Central memory CD4-positive, alpha-beta T cell (primary cell): ENCODE measurements around the gene COA4.
A peak's percentile ranks its signal among the peaks of the same experiment; 100 is the strongest.
"Not testable (repeated sequence)": the region's sequence is repeated elsewhere in the genome, so short reads cannot be mapped to it uniquely, and the experiment has no call there.

ENCODE experiments used
- DNase-seq: peaks from one replicate; pipeline ENCODE4 v3.0.0; 2022
- total RNA-seq, 3 experiments: gene quantifications; one replicate each; lab custom pipeline; 2026; lab: John Stamatoyannopoulos, UW

Gene COA4
- total RNA-seq: 14.3 to 56.8 (median 30.5) reads per million in 3 experiments

DNA sequence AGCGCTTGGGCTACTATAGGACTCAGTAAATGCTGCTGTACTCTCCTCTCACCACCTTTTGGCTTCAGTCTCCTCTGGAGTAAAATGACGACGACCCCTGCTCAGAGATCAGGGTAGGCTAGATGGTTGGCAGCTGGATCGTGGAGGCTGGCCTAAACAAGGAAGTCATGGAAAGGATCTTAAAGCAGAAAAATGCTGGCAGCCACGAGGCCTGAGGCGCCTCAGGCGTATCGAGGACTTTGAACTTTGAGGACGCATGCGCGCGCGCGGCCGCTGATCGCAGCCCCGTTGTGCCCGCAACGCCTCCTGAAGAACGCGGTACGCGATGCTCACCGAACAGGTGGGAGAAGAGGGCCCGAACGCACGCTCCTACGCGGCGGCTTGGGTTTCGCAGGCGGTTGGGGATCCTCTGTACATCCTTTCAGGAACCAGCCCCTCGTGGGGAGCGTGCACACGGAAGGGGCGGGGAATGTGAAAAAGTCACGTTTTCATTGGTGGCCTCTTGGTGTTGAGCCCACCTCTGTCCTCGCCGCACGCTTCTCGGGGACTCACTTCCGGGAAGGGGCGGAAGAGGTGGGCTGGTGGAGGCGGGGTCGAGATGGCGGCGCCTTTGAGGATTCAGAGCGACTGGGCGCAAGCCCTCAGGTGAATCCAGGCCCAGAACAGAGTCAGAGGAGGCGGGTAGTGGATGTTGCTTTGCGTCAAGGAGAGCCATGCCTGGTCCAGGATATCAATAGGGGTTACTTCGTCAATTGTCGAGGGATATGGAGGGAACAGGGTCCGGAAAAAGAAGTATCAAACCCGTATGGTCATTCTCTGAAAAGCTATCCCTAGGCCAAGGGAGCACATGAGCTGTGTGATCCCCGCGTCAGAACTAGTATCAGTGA is at the start of gene COA4, which contains the start of gene PAAF1:
COA4 (minus strand) TSS at position 423 of the 887 bp plus-strand sequence. CDS start 3,468 bp downstream, outside the sequence.
PAAF1 (plus strand) TSS at position 576 of the 887 bp plus-strand sequence; CDS start at position 599, 23 bp downstream.
- peak; percentile 94 for DNase-seq

DNA sequence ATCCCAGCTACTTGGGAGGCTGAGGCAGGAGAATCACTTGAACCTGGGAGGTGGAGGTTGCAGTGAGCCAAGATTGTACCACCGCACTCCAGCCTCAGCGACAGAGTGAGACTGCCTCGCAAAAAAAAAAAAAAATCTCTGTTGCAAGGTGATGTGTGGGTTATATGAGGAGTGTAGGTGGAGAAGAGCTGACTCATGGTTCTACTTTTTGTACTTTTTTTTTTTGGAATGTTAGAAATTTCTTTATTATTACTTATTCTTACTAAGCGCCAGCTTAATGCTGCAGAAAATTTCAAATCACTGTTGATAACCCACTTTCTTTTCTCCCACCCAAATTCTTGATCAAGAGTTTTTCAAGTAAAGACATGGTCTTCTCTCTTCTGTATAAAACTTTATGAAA is 44.5 kb upstream of the COA4 start:
- DNase-seq: no peak

DNA sequence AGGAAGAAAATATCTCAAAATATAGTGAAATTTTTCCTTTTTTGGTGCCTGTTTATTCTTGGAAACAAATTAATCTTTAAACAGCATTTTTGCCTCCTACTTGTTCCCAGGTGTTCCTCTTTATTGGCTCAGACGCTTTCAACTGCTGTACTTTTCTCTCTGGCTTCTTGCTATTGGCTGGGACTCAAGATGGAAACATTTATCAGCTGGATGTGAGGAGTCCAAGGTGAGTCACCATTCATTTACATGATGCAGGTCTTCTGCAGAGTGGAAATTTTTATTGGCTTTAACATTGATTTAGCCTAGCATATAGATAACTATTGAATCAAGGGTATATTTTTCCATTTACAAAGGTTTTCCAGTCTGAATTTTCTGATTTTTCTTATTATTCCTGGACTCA is 39.8 kb upstream of the COA4 start:
- no peak for DNase-seq

DNA sequence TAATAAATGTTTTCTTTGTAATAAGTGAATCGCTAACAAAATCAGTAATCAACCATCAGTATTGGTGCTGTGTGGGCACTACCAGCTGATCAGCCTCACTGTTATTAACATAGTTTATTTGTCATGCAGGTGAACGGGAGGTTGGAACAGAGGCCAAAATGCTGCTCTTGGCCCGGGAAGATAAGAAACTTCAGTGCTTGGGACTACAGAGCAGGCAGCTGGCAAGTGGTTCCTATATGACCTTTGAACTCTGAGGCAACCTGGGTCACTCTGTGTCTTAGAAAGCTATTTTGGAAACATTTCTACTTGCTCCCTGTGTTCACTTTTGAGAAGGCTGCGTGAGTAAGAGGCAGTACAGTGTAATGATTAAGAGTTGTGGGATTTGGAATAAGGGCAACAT is 37.6 kb upstream of the COA4 start:
- DNase-seq: no peak

DNA sequence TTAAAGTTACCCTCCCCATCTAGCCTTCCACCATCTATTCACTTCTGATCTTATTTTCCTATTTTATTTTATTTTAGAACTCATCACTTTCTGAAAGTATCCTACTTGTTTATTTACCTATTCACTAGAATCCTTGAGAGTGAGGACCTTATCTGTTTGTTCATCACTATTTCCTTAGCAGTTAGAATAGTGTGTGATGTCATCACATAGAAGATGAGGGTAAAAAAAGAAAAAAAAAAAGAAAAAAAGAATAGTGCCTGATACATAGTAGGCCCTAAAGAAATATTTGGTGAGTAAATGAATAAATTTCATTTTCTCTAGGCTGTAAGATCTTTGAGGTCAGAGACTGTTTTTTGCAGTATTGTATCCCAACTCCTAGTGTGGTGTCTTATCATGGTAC is 36.8 kb upstream of the COA4 start:
- no peak for DNase-seq

DNA sequence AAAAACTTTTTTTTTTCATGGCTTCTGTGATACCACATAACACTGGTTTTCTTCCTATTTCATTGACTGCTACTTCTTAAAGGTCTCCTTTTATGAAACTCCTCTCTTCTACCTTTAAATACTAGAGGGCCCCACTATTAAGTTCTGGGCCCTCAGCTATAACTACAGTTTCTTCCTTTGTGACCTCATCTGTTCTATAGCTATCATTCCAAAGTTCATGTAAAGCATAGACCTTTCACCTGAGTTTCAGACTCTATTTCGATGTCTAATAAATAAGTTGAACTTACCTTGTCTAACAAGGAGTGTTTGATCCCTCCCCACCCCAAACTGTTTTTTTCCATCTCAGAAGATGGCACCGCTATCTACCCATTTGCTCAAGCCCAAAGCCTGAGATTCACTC is 35.4 kb upstream of the COA4 start:
- DNase-seq: no peak

DNA sequence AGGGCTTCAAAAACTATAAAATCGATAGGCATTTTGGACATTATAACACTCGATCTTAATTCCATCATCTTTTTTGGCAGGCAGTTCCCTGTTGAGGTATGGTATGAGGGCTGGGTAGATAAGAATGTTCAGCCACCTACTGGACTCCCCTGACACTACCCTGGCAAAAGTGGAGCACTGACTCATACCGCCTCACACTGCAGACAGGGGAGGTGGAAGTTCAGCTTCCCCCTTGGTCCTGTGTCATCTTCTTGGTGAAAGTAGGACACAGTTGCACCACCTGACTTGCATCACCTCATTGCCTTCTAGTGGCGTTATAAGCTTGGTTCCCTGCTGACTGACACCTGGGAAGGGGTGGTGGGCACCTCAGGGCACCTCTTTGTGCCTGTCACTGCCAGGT is 30.5 kb upstream of the COA4 start:
- DNase-seq: no peak

DNA sequence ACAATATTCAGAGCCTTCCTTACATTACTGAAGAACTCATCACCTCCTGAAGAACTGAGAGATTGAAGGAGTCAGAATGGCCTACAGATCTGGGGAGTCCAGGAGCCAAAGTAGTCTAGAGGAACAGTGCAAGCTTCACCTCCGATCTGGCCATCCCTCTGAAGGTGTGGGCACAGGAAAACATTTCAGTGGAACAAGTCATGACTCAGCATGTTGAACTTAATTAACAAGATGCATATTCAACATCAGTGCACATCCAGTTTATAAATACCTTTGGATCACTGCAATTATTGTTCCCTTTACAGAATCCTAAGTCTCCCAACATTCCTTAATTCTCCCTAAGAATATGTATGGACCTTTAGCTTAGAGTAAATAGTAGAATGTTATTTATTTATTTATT is 25.7 kb upstream of the COA4 start:
- no peak for DNase-seq

DNA sequence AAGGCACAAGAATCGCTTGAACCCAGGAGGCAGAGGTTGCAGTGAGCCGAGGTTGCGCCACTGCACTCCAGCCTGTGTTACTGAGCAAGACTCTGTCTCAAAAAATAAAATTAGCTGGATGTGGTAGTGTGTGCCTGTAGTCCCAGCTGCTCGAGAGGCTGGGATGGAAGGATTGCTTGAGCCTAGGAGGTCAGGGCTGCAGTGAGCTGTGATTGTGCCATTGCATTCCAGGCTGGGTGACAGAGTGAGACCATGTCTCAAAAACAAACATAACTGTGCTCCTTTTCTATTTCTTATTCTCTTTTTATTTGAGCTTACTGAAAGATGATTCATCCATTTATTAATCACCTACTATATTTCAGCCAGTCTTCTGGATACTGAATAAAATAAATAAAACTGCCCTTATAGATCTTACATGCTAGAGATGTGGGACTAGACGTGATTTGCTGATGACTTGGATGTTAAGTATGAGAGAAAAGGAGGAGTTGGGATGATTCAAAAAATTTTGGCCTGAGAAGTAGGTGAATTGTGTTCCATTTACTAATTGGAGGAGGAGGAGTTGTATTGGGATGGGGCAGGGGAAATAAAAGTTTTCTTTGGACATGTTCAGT is 18.2 kb upstream of the COA4 start:
- no peak for DNase-seq

DNA sequence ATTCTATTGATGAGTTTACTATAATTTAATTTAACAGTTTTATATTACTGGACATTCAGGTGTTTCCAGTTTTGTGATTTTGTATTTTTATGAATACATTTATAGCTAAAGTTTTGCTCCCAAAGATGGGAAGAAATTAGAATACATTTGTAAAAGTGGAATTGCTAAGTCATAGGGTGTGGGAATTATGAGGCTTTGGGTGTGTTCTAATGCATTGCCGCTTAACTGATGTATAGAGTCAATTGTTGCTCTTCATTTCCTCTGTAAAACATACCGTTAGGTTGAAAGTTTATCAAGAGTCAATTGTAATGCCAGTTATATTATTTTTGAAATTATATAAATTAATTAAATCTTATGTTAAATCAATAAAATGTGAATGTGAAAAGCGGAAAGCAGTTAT is 16.4 kb upstream of the COA4 start:
- DNase-seq: no peak

DNA sequence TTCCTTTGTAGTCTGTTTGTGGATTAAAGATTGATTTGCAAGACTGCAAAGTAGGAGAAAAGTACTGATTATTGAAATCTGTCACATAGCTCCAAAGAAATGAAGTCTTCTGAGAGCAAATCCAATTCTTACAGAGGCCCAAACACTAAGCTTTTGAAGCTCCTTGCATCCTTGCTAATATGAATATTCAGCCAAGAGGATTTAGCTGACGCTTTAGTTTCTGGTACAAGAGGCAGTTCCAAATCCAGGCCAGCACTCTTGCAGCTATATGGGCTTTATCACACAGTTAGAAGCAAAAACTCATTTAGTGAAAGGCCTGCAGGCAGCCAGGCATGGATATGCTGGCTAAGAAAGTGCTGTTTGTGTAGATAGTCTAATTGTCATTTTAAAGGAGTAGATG is 12.9 kb upstream of the COA4 start:
- DNase-seq: no peak

DNA sequence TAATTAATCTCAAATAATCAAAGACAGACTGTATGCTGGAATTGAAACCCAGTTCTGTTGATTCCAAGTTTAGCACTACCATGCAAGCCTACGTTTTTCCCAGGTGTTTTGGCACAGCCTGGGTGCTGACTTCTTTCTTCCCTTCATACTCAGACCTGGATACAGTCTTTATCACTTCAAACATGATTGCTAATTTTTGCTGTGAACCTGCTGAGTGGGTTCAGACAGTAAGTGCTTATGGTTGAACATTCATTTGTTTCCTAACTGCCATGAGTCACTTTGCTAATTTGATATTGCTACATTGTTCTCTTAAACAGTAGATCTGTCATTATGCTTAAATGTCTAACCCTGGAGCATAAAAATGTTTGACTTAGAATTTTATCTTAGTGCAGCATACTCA is 12.4 kb upstream of the COA4 start:
- DNase-seq: no peak

DNA sequence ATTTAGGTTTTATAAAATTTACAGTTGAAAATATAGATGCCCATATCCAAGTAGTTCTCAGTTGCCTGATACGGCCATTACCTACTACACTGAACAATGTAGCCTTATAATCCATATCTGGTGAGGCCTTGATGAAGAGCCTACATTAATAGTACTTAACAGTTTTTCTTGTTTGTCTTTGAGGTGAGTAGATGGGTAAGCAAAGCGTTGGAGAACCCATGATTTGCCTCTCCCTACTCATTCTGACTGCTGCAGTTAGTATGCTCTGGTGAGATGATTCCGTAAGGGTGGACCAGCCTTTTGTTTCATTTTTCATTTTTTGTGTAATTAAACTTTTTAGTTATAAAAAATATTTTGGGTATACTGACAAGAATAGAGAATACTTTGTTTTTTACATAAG is 11.6 kb upstream of the COA4 start:
- DNase-seq: no peak

DNA sequence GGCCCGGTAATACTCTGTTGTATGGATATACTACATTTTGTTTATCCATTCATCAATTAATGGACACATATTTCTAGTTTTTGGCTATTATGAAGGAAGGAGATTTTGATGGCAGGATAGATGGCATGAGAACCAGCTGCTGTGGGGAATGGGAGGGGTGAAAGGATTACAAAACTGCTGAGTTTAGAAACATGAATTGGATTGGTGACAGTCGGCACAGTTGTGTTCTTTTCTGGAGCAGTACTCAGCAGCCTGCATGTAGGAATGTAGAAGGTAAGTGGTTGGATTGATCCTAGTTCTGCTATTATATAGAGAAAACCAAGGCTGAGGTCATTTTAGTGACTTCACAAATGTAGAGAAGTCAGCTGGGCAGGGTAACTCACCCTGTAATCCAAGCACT is 7.2 kb upstream of the COA4 start:
- no peak for DNase-seq

DNA sequence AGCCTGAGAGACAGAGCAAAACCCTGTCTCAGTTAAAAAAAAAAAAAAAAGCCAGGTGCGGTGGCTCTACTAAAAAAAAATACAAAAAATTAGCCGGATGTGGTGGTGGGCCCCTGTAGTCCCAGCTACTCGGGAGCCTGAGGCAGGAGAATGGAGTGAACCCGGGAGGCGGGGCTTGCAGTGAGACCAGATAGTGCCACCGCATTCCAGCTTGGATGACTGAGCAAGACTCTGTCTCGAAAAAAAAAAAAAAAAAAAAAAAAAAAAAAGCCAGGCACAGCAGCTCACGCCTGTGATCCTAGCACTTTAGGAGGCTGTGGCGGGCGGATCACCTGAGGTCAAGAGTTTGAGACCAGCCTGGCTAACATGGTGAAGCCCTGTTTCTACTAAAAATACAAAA is 3.8 kb upstream of the COA4 start:
- DNase-seq: not testable (repeated sequence)

DNA sequence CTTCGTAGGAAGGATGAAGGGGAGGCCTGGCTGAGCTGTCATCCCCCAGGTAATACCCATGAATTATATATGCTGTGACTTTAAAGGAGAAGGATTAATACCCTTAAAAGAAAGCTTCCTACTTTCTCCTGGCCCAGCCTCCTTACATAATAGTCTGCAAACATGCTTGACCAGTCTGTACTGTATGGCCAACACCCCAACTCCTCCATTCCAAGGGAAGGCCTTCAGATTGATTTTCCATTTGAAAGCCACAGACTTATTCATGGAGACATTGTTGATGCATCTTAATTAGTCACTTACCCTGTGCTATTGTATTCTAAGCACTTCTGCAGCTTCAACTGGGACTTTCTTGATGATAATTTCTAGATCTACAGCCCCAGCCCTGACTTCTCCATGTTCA is 2.1 kb upstream of the COA4 start:
- DNase-seq: no peak

DNA sequence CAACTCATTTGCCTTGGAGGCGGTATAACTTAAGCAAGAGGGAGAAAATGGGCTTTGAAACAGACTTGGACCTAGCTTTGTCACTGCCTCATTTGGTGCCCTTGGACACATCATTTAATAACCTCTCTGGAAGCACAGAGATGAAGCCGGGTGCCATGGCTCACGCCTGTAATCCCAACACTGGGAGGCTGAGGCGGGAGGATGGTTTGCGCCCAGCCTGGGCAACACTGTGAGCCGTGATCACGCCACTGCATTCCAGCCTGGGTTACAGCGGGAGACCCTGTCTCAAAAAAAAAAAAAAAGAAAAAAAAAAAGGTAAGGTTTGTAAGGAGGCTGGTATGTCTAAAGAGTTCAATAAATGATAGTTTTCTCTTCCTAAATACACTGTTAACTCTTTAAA is 806 bp downstream of the COA4 start:
- DNase-seq: no peak

DNA sequence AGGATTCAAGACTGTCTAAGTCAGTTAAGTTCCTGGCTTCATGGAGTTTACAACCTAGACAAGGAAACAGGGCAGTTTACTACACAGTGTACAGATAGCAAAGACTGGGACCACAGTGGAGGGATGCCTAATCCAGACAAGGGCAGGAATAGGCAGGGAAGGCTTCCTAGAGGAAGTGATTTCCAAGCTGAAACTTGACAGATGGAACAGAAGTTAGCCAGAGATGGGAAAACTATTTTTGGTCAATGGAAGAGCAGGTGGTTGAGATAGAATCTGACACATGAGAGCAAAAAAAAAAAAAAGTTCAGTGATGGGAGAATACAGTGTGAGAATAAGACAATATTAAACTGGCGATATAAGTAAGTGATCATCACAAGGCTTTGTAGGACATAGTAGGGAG is 1.3 kb downstream of the COA4 start:
- no peak for DNase-seq

DNA sequence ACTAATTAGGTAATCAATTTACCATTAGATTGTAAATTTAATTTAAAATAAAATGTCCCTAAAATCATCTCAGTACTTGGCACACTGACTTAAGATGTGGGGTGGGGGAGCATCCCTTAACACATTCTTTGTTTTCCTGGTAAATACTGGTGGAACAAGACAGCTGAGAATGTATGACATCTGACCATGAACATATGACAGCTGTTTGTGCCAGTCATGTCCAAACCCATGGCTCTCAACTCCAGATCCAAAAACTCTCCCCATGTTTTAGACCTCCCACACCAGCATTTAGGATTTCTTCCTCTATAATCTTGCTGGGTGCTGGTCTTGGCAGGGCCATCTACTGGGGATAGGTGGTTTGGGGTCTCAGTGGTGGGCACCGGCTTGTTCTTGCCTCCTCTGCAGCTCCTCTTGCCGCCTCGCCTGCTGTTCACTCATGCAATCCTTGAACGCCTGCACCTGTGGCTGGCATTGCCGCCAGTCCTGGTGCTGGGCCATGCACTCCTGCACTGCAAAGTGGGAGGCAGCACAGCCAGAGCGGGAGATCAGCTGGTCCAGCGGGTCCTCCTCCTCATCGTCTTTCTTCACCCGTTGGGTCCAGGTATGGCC is 3.8 kb downstream of the COA4 start:
- no peak for DNase-seq

DNA sequence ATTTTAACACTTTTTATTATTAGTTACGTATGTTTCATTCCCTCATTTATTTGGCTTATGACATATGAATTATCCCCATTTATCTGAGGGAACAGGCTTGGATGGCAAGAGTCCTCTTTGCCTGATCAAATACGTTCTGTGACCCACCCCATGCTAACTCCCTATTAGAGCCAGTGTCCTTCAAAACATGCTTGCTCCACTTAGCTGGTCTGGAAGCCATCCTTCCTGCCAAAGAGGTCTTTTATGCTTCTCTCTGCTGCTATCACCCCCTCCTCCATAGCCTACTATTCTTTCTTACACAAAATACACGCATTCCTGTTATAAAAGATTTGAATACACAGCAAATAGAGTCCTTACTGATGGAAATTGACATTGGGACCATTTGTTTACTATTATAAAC is 6.4 kb downstream of the COA4 start:
- no peak for DNase-seq

DNA sequence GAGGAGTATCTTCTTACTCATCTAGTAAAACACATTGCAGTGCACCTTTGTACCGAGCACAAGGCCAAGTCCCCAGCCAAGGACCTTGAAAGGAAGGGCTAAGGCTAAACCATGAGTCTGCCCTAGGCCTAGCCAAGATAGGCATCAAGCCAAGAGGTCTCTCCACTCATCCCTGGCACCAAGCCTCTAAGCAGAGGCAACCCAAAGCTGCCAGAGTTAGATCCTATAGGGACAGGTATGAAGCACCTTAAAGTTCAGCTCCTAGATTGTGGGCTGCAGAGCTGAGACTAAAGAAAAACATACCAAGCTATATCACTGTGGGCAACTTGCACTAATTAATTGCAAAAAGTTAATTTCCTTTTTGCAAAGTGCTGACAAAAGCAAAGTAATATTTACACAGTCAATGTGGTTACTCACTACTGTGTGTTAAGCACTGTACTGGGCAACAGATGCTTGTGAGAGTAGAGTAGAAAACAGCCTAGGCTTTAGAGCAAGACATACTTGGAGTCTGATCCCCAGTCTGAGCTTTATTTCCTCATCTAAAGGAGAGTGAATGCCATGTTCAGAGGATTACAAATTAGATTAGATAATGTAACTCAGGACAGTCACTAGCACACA is 7.2 kb downstream of the COA4 start:
- DNase-seq: no peak

DNA sequence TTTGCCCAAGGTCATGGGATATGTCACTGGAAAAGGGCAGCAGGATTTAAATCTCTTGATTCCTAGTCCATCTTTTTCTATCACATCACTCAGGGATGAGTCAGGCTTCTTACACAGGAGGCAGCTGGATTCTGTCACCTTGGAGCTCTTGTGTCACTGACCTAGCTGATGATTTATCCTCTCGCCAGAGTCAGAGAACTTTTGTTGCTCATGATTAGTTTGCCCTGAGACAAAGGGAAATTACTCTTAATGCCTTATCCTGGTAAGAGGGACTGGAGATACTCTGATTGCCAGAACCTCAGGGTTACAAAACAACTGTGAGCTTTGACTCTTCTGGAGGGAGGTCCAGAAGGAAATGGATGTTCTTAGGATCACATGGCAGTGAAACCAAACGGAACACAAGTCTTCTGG is 10.1 kb downstream of the COA4 start:
- DNase-seq: no peak

DNA sequence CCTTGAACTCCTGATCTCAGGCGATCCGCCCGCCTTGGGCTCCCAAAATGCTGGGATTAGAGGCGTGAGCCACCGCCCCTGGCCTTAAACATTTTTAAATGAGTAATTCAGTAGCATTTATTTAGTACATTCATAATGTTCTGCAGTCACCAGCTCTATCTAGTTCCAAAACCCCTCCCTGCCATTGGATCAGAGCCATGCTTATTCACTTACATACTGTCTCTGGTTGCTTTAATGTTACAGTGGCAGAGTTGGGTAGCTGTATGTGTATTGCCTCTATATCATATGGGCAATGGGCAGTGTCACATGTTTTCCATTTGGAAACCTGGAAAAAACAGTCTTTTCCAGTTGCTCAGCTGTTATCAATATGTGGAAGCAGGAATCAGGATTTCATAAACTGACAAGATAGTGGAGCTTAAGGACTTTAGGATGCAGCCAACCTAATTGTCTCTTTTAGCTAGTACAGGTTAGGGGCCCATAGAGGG is 10.5 kb downstream of the COA4 start:
- DNase-seq: no peak
